Astrocyte of the spinal cord (primary cell): Measurements from ENCODE around the gene NEU3.
"Not testable (repeated sequence)": the region's sequence is repeated elsewhere in the genome, so short reads cannot be mapped to it uniquely, and the experiment has no call there.

Source experiments
- DNase-seq: peaks from one replicate; pipeline ENCODE4 v3.0.0; 2011; ENCODE audit warnings: low read depth, low spot score
- H3K4me3 ChIP-seq: 2 replicates; pipeline ENCODE4 v1.5.1; 2011; ENCODE audit warnings: low read depth, mild to moderate bottlenecking, low read length, moderate library complexity
- CTCF ChIP-seq: IDR thresholded peaks from 2 replicates; pipeline ENCODE4 v1.5.1; 2012; ENCODE audit warnings: low read depth, mild to moderate bottlenecking, low read length, inconsistent platforms
- in situ Hi-C: cut with HindIII; loops from 2 replicates; pipeline ENCODE4 v1.10.0; 2017; ENCODE audit warnings: low sequenced_read_pairs

NEU3 gene

DNA sequence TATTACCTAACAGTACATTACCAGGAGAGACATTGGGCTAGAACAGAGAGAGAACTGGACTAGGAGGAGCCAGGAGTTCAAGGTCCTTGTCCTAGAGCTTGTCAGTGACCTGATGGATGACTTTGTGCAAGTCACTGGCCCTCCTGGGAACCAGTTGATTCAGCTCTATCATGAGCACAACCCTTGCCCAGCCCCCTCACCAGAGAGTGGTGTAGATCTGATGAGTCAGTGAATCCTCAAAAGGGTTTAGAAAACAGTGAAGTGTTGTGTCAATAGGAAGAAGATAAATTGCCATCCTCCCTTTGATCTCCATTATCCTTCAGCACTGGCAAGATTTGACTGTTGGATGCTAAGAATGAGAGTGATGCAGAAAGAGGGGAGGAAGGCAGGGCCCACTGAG is 24.3 kb downstream of the NEU3 start:
- in situ Hi-C loops, result no loop called here
- TF ChIP-seq CTCF, result no peak

DNA sequence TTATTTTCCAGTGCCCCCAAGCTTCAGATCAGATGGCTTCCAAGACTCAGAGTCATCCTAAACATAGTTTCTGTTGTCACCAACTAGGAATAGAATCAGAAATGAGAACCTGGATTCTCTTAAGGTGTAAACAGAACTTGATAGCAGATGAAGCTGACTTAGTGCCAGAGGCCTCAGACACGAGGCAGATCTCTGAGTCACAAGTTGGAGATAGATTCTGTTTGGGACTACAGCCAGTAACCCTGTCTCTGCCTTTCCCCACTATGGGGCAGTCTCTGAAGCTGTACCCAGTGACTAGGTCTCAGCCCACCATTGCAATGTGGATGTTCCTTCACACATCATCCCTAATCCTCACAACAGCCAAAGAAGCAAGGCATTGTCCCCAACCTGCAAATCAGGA is 25.4 kb downstream of the NEU3 start:
- in situ Hi-C loops, result no loop called here
- H3K4me3 ChIP-seq, result no peak overlapping the region
- peak; percentile 15 for TF ChIP-seq CTCF
- peak; percentile 63 for DNase-seq

More for the DNA sequence above, 24.3 kb downstream of the NEU3 start:
- no peak for DNase-seq
- no peak overlapping the region for H3K4me3 ChIP-seq

DNA sequence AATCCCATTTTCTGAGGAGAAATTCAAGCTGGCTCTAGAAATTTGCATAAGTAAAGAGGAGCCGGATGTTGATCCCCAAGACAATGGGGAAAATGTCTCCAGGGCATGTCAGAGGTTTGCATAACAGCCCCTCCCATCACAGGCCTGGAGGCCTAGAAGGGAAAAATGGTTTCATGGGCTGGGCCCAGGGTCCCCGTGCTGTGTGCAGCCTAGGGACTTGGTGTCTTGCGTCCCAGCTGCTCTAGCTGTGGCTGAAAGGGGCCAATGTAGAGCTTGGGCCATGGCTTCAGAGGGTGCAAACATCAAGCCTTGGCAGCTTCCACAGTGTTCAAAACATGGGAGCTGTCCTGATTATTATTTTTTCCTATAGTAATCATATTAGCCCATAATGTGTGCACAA is 30.5 kb downstream of the NEU3 start:
- H3K4me3 ChIP-seq, in situ Hi-C loops, DNase-seq: not testable (repeated sequence)

DNA sequence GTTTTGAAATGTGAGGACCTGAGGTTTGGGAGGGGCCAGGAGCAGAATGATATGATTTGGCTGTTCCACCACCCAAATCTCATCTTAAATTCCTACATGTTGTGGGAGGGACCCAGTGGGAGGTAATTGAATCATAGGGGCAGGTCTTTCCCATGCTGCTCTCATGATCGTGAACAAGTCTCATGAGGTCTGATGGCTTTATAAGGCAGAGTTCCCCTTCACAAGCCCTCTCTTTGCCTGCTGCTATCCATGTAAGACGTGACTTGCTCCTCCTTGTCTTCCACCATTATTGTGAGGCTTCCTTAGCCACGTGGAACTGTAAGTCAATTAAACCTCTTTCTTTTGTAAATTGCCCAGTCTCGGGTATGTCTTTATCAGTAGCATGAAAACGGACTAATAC is 31.6 kb downstream of the NEU3 start:
- in situ Hi-C loops, DNase-seq, H3K4me3 ChIP-seq: not testable (repeated sequence)

GRCh38 chr11:75022296-75022695 is 33.6 kb downstream of the NEU3 start:
- DNase-seq, result no peak
- H3K4me3 ChIP-seq, result no peak overlapping the region
- in situ Hi-C loops, result no loop called here
- no peak for TF ChIP-seq CTCF

- DNase-seq, result peak; percentile 84
- no peak overlapping the region for H3K4me3 ChIP-seq
- in situ Hi-C loops, result no loop called here
- peak; percentile 93 for TF ChIP-seq CTCF
These were observed 34.1 kb downstream of the NEU3 start for GRCh38 chr11:75022759-75023396.

DNA sequence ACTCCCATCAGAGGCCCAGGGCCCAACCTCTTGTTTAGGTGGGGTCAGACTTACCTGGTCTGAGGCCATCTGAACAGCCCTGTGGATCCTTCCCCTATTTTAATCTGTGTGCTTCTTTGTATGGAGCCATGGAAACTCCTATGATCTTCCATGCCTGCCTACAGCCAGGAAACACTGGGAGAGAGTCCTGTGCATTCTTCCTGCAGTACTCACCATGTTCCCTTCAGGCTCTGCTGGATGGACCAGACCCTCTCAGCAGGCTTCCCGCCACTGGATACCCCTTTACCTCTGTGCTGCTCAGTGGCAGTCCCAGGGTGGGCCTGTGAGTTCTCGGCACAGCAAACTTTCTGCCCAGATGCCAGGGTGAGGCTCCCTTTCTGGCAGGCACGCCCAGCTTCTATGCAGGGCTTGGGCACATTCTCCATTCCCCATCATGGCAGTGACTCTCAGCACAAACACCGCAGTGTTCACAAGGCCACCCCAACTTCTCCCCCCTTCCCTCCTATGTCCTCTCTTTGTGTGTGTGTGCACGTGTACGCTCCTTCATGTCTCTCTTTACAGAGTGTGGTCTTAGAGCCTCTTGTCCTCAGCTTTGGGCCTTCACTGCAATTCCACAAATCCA is 34.8 kb downstream of the NEU3 start:
- no peak for TF ChIP-seq CTCF
- H3K4me3 ChIP-seq, result no peak overlapping the region
- in situ Hi-C loops, result no loop called here

More for the DNA sequence above, 34.8 kb downstream of the NEU3 start:
- no peak for DNase-seq
